GM19238 (cell line): ENCODE results near the gene MYO7A.

Experiments
- DNase-seq: peaks from one replicate; pipeline ENCODE4 v3.0.0; 2011; ENCODE audit warnings: low spot score; ENCODE audit not compliant: insufficient read length

The MYO7A gene

DNA sequence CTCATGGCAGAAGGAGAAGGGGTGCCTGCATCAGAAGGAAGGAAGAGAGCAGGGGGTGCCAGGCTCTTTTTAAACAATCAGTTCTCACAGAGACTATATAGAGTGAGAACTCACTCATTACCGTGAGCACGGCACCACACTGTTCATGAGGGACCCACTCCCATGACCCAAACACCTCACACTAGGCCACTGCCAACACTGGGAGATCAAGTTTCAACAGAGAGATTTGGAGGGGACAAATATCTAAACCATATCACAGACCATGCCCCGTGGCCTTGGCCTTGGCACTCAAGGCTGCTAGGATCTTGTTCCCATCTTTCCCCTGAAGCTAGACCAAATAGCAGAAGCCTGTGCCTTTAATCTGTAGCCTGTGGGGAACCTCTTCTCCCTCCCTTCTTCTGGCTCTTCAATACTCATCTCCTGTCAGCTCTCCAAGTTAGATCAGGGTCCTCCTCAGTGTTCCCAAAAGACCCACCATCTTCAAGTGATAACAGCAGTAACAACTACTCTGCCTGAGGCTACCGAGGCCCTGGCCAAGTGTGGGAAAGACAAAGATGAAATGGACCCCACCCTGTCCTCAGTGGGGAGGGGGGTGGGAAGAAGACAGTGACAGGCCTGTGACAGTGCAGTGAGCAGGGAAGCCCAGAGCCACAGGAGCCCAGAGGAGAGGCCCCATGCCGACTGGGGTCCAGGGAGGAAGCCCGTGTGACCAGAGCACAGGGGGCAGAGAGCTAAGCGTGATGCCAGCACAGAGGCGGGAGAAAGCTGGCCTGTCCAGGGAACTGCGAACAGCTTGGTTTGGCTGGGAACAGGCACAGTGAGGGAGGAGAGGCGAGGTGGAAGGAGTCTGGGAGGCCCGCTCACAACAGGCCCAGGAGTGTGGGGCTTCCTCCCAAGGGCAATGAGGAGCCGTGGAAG is 72.6 kb downstream of the MYO7A start:
- DNase-seq = no peak

DNA sequence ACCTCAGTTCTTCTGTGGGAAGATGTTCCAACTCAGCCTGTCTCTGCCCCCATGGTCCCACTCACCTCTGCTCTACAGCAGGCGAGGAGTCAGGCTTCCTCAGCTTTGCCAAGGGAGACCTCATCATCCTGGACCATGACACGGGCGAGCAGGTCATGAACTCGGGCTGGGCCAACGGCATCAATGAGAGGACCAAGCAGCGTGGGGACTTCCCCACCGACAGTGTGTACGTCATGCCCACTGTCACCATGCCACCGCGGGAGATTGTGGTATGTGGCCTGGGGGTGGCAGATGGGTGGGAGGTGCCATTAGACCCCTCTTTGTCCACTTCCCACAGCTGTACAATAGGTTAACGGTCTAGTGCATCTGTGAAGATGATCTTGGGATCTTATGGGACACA is 73.3 kb downstream of the MYO7A start:
- DNase-seq = no peak

DNA sequence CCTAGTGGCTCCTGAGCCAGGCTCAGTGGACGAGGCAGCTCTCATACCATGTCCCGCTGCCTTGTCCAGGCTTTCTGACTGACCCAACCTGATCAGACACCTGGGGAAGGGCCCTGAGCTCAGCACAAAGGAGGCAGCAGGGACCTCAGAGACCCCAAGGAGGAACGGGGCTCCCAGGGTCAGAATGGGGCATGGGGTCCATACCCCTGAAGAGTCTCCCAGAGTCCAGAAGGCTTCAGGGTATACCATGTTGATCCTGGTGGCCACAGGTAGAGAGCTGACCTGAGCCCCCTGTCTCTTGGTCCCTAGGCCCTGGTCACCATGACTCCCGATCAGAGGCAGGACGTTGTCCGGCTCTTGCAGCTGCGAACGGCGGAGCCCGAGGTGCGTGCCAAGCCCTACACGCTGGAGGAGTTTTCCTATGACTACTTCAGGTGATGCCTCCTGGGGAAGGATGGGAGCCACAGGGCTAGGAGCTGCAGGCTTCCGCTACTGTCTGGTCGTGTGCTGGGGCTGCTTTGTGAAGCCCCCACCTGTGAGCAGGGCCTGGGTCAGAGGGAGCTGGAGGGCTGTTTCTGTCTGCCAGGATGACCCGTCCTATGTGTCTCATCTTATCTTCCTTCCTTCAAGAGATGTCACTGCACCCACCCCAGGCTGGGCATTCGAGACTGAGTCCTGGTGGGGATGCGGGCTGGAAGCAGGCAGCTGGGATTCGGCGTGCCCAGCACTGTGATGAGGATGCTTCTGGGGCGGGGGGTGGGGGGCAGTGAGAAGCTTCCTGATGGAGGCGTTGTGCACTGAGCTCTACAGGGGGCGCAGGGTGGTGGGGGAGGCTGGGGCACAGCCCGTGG is 74.2 kb downstream of the MYO7A start:
- DNase-seq = no peak

DNA sequence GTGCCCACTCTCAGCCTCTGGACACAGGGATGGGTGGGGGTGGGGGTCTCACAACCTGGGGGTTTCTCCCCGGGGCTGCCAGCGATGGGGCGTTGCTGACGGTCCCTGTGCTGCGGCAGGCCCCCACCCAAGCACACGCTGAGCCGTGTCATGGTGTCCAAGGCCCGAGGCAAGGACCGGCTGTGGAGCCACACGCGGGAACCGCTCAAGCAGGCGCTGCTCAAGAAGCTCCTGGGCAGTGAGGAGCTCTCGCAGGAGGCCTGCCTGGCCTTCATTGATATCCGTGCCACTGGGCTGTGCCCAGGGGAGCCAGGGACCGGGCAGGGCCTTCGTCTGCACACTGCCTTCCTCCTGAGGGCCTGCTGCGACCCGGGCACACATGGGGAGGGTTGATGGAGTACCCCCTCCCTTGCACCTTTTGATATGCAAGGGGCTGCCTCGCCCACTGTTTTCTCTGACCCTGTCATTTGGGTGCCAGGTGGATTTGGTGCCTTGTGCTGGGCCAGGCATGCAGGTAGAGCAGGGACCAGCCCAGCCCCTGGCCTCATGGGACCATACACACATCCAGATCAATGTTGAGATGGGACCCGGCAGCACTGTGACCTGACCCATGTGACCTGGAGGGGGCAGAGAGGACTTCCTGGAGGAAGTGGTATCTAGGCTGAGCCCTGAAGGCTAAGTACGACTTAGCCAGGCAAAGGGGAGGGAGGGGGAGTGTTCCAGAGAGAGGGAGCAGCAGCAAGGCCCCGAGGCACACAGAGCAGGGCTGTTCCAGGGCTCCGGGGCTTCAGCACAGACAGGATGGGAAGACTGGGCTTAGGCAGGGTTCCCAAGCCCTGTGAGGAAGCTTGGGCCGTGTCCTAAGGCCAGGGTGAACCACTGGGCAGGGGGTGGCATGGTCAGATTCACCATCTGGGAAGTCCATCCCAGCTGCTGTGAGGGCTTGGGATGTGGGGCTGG is 75.2 kb downstream of the MYO7A start:
- no peak for DNase-seq

DNA sequence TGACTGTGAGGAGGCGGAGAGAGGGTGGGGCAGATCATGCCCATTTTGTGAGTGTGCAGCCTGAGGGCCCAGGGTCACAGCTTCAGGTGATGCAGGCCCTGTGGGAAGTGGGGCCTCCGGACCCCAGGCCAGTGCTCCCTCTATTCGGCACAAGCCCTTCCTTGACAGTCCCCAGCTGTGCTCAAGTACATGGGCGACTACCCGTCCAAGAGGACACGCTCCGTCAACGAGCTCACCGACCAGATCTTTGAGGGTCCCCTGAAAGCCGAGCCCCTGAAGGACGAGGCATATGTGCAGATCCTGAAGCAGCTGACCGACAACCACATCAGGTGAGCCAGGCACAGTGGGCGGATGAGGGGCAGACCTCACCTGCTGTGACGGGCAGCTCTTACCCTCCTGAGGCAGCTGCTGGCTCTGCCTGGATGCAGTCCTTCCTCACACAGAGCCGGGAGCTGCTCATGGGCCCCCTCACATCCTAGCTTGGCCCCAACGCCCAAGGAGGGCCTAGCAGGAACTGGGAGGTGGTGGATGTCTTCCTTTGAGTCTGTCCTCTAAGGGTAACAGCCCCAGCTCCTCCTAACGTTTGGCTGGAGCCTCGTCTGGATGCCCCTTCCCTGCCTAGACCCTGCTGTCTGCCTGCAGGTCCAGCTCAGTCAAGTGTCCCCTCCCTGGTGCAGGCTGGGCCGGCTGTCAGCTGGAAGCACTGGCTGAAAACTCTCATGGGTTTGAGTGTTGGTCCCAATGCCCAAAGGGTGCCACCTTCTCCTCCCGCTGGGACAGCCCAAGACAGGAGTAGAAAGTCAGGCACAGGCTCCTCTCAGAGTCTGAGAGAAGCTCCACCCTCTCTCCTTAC is 76.1 kb downstream of the MYO7A start:
- no peak for DNase-seq

DNA sequence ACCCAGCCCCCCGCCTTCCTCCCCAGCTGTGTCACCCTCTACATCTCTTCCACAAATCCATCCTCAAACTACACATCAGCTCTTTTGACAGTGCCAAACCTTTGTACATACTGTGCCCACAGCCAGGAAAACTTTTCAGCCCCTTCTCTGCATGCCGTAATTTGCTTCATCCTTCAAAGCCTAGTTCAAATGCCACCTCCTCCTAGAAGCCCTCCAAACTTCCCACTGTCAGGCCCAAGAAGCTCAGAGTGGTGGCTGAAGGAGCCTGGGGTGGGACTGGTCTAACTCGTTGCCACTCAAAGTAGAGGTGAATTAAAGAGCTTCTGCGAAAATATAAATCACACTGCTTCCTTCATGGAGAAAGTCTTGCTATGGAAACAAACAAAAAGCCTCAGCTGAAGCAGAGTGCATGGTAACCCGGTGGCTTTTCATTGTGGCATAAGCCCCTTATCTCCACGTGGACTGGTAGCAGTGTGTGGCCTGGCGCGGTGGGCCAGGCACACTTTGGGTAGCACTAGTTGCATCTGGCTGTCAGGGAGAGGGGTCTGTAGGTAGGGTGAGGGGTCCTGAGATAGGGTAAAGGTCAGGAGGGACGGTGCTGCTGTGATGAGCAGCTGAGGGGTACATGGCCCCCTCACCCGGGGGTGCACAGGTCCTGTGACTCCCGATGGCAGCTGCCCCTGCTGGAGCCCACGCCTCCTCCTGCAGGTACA is 76.9 kb downstream of the MYO7A start:
- no peak for DNase-seq

DNA sequence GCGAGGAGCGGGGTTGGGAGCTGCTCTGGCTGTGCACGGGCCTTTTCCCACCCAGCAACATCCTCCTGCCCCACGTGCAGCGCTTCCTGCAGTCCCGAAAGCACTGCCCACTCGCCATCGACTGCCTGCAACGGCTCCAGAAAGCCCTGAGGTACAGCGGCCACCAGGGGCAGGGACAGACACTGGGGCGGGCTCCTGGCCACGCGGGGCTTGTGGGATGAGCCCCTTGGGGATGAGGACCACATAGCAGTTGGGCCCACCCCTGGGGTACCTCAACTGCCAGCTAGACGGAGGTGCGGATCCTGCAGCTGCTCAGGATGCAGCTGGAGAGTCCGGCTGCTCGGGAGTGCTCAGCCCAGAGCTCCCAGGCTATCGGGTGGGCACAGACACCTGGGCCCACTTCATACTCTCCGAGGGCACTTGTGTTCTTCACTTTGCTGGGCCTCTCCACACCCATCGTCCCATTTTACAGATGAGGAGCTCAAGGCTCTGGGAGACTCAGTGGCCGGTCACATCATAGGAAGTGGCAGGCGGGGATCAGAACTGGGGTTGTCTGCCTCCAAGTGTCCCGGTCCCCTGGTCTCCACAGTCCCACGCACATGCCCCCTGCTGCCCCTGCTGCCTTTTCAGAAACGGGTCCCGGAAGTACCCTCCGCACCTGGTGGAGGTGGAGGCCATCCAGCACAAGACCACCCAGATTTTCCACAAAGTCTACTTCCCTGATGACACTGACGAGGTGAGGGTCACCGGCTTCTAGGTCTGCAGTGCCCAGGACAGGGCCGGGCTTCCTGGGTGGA is 77.6 kb downstream of the MYO7A start:
- DNase-seq = no peak

DNA sequence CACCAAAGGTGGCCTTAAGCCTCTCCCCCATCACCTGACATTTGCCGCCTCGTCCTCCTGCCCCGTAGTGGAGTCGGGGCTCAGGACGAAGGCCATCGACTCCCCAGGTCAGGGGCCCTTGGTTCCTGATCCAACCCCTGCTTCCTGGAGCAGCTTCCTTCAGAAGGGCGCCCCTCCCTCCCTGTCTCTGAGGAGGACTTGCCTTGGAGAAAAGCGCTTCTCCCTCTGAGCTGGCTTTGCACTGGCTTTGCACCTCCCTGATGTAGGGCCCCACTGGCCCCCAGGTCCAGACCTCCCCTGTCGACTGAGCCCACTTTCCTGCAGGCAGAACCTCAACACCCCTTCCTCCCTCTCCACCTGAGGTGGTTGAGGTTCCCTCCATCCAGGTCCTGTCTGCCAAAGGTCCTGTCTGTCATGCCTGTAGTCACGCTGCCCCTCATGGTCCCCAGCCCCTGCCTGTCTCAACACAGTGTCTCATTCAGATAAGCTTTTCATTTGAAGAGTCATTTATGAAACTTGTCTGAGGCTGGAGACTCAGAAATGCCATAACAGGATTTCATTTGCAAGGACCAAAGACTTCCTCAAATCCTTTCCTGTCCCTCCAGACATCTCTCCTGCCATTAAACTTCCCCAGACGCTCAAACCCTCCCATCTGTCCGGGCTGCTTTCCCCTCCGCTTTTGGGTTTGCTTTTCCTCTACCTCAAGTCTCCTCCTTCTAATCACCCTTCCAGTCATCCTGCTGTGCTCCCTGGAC is 78.4 kb downstream of the MYO7A start:
- DNase-seq = no peak

DNA sequence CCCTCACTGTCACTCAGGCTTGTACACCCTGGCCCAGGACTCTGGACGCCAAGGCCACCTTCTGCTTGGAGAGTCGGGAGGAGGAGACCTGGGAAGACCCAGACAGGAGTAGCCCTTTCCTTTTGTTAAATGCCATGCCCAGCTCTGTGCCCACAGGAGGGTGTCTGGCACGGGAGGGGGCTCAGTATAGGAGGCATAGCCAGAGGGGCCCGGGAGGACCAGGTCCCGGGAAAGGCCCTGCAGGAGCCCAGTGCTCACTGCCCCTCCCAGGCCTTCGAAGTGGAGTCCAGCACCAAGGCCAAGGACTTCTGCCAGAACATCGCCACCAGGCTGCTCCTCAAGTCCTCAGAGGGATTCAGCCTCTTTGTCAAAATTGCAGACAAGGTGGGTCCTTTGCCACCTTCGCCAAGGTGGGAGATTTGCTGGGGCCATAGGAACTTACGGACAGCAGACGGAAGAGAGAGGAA is 79.0 kb downstream of the MYO7A start:
- DNase-seq = no peak

DNA sequence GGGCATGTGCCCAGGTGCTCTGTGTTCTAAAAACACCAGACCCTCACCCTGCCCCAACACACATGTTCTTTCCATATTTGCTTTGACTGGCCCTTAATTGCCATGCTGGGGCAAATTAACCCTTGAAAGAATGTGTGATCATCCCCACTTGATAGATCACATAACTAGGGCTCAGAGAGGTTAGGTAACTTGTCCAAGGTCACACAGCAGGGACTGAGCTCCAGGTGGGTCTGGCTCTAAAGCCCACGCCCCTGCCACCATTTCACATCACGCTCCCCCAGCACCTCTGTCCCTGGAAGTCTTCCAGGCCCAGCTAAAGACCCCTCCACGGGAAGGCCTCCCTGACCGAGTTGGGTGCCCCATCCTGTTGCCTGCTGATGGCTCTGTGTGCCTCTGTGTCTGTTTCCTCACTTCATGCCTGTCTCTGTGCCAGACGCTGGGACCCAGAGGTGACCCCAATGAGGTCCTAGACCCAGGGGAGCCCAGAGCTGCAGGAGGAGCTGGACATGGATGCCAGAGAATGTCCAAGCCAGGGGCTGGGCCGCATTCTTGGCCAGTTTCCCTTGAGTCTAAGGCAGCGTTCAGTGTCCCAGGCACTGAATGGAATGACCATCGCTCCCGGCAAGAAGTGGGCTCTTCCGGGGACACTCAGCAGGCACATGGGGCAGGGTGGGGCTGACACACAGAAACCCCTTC is 79.7 kb downstream of the MYO7A start:
- no peak for DNase-seq

DNA sequence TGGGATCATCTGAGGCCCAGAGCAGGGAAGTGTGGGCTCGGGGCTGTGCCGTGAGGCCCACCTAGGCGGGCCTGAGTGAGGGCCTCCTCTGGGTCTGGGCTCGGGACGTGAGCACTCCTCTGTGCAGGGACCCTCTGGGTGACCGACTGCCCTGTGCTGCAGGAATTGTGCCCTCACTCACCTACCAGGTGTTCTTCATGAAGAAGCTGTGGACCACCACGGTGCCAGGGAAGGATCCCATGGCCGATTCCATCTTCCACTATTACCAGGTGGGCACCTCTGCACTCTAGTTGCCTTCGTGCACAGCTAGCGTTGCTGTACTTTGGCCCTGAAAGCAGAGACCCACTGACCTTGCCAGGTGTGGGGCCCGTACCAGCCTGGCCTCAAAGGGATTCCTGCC is 80.5 kb downstream of the MYO7A start:
- no peak for DNase-seq

DNA sequence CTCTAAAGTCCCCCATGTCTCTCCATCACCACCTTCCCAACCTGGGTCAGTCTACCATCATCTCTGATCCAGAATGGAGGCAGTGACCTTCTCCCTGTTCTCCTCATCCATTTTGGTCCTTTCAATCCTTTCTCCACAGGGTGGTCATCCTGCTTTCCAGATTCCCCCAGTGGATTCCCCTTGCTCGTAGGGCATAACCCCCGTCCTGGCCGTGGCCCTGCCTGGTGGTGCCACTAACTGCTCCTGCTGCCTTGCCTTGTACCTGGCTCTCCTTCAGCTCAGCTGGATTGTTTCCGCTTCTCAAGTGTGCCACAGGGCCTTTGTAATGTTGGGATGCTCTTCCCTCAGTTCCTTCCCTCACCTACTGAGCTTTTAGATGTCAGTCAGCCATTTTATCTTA is 81.6 kb downstream of the MYO7A start:
- DNase-seq = no peak

DNA sequence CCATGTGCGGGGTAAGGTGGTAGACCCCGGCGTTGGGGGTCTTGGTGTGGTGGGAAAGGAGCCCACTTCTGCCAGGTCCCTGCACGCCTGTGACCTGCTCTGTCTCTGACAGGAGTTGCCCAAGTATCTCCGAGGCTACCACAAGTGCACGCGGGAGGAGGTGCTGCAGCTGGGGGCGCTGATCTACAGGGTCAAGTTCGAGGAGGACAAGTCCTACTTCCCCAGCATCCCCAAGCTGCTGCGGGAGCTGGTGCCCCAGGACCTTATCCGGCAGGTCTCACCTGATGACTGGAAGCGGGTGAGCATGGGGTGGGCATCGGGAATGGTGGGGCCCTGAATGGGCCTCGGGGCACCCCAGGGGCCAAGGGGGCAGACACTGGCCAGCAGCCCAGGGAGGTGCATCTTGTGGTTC is 83.0 kb downstream of the MYO7A start:
- no peak for DNase-seq

DNA sequence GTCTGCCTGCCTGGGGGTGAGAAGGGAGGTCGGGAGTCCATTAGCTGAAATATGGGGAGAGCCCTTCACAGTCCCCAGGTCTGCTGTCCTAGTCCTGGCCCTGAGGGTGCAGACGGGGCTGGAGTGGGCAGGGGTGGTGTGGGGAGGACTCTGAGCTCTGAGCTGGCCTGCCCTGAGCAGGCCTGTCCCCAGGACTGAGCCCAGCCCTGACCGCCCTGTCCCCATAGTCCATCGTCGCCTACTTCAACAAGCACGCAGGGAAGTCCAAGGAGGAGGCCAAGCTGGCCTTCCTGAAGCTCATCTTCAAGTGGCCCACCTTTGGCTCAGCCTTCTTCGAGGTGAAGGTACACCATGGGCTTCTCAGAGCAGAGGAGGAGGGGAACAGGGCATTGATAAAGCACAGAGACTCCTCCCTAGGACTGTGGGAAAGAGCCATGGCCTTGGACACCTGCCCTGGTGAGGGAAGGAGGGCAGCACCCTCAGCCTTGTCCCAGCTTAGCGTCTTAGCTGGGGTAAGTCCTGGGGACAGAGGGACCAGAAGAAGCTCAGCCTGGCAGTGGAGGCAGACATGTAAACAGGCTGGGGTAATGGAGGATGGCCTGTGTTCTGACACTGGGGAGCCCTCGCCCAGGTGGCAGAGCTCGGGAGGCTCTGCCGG is 83.7 kb downstream of the MYO7A start:
- no peak for DNase-seq

DNA sequence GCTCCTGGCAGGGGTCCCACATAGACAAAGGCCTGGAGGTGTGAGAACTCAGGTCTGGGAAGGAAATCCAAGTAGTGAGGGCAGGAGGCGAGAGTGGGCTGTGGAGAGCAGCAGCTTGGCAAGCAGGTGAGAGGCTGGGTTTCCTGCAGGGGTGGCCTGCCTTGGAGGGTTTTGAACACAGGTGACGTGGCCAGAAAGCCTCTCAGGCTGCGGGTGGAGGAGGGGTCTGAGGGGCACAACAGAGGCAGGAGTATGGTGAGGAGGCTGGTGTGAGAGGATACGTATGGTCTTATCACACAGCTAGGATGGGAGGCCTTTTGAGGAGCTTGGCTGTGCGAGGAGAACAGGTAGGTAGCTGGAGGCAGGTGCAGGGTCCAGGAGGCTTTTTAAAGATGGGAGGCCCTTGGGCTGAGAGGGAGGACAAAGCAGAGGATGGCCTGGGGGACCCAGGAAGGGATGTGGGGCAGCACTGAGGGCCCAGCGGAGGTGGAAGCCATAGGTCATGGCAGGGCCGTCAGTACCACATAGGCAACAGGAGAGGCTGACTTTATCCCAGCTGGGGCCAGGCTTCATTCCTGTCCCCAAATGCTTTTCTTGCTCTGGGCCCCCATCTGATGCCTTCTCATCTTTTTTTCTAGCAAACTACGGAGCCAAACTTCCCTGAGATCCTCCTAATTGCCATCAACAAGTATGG is 84.4 kb downstream of the MYO7A start:
- DNase-seq = no peak

DNA sequence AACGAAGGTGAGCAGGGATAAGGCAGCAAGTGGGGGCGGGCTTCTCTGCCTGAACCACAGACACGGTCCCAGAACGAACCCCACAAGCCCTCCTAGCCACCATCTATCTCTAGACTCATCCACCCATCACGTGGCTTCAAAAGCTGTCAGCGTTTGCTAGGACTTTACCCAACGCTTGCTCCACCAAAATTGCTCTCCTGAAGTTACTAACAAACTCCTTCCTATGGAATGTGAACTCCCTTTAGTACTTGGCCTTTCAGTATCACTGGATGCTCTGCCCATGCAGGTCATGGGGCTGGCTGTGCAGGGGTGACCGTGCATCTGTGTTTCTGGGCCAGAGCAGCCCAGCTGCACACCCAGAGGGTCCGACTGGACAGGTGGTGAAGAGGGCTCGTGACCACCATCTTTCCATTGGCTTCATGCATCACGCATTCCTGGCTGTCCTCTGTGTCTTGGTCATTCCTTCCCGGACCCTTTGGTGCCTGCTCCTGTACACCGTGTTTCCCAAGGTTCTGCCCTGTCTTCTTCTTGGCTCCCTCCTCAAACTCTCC is 85.1 kb downstream of the MYO7A start:
- no peak for DNase-seq
